CD14-positive monocyte (primary cell): Measurements from ENCODE around the gene CENPT. TPM values are rescaled to one million over a fixed set of nuclear protein-coding genes. Genes with fewer than 3 reads are reported as not detected.

ENCODE experiments used
- DNase-seq, 3 donors: peaks; one replicate each; pipeline ENCODE4 v3.0.0-alpha.2; 2011 to 2022
- H2AFZ ChIP-seq: 2 replicates; pipeline ENCODE4 v1.6.0; 2012; ENCODE audit warnings: mild to moderate bottlenecking, low read depth, low read length, inconsistent platforms; ENCODE audit not compliant: insufficient read depth, poor library complexity, severe bottlenecking
- H3K27ac ChIP-seq, 2 donors: 1 replicate in 1 of 2; 2 replicates in 1 of 2; pipeline ENCODE4 v1.5.1; 2012 to 2013; ENCODE audit warnings: low read length in 2 of 2, control low read depth in 1 of 2, inconsistent platforms in 1 of 2, low read depth in 1 of 2, mild to moderate bottlenecking in 1 of 2
- H3K27me3 ChIP-seq, 2 donors: one replicate each; pipeline versions ENCODE4 v1.6.0 to v1.6.1; 2011 to 2013; ENCODE audit warnings: low read length in 2 of 2; ENCODE audit not compliant: control insufficient read depth in 2 of 2, insufficient read depth in 2 of 2
- H3K36me3 ChIP-seq, 2 donors: replicated peaks in 1 of 2; 1 replicate in 1 of 2; 2 replicates in 1 of 2; pipeline versions ENCODE4 v1.5.1 to v1.6.1; 2012 to 2013; ENCODE audit warnings: low read length in 2 of 2, control low read depth in 1 of 2, inconsistent platforms in 1 of 2, mild to moderate bottlenecking in 1 of 2; ENCODE audit not compliant: insufficient read depth in 2 of 2, control insufficient read depth in 1 of 2
- H3K4me1 ChIP-seq, 2 donors: 1 replicate in 1 of 2; 2 replicates in 1 of 2; pipeline versions ENCODE4 v1.5.1 to v1.6.1; 2012 to 2013; ENCODE audit warnings: low read length in 2 of 2, control low read depth in 1 of 2, inconsistent platforms in 1 of 2, mild to moderate bottlenecking in 1 of 2, moderate library complexity in 1 of 2; ENCODE audit not compliant: insufficient read depth in 2 of 2, control insufficient read depth in 1 of 2
- H3K4me2 ChIP-seq: replicated peaks from 2 replicates; pipeline ENCODE3; 2012; ENCODE audit warnings: low read length, moderate library complexity, mild to moderate bottlenecking; ENCODE audit not compliant: poor library complexity, severe bottlenecking; ENCODE audit errors: extremely low read depth
- H3K4me3 ChIP-seq, 3 experiments: fragments of 200-600 bp in 1 of 3; sonication (generic) in 1 of 3; replicated peaks in 1 of 3; 1 replicate in 2 of 3; 2 replicates in 1 of 3; pipeline ENCODE4 v1.5.1; 2011 to 2013; ENCODE audit warnings: low read length in 3 of 3, mild to moderate bottlenecking in 3 of 3, control low read depth in 2 of 3, low read depth in 2 of 3, inconsistent platforms in 1 of 3, moderate library complexity in 1 of 3
- H3K79me2 ChIP-seq: 2 replicates; pipeline ENCODE4 v1.6.0; 2012; ENCODE audit warnings: mild to moderate bottlenecking, control low read depth, inconsistent platforms, low read length, moderate library complexity; ENCODE audit not compliant: insufficient read depth
- H3K9ac ChIP-seq: 2 replicates; pipeline ENCODE4 v1.6.0; 2017; ENCODE audit warnings: low read length, mild to moderate bottlenecking; ENCODE audit not compliant: insufficient read depth, poor library complexity, severe bottlenecking
- H3K9me3 ChIP-seq, 2 donors: replicated peaks in 1 of 2; 1 replicate in 1 of 2; 2 replicates in 1 of 2; pipeline versions ENCODE4 v1.5.1 to v1.6.1; 2012 to 2013; ENCODE audit warnings: low read length in 2 of 2, control low read depth in 1 of 2; ENCODE audit not compliant: control insufficient read depth in 1 of 2, insufficient read depth in 1 of 2
- H4K20me1 ChIP-seq: 2 replicates; pipeline ENCODE4 v1.6.0; 2012; ENCODE audit warnings: mild to moderate bottlenecking, low read length, control low read depth, moderate library complexity; ENCODE audit not compliant: insufficient read depth
- H3K27ac Mint-ChIP-seq, 7 donors: one replicate each; pipeline ENCODE4 v1.8.0; 2020; ENCODE audit warnings: mild to moderate bottlenecking in 7 of 7, mixed read lengths in 7 of 7, moderate library complexity in 6 of 7, inconsistent platforms in 2 of 7
- H3K27me3 Mint-ChIP-seq, 3 donors: one replicate each; pipeline ENCODE4 v1.8.0; 2021 to 2022; ENCODE audit warnings: low read depth in 3 of 3, mild to moderate bottlenecking in 3 of 3, mixed read lengths in 3 of 3, moderate library complexity in 3 of 3, inconsistent platforms in 1 of 3
- H3K36me3 Mint-ChIP-seq, 2 donors: one replicate each; pipeline ENCODE4 v1.8.0; 2020; ENCODE audit warnings: mixed read lengths in 2 of 2, inconsistent platforms in 1 of 2, mild to moderate bottlenecking in 1 of 2
- H3K4me1 Mint-ChIP-seq: one replicate; pipeline ENCODE4 v1.8.0; 2020; ENCODE audit warnings: mild to moderate bottlenecking, mixed read lengths
- H3K4me3 Mint-ChIP-seq, 2 donors: one replicate each; pipeline ENCODE4 v1.8.0; 2020; ENCODE audit warnings: mild to moderate bottlenecking in 2 of 2, mixed read lengths in 2 of 2, moderate library complexity in 1 of 2
- H3K9me3 Mint-ChIP-seq, 7 donors: one replicate each; pipeline ENCODE4 v1.8.0; 2020 to 2022; ENCODE audit warnings: mixed read lengths in 7 of 7, mild to moderate bottlenecking in 6 of 7, moderate library complexity in 6 of 7, inconsistent platforms in 2 of 7
- WGBS: methylation state at CpG from one replicate; pipeline ENCODE4 v1.1.5; 2013; ENCODE audit warnings: missing lambda C conversion rate; ENCODE audit not compliant: insufficient coverage; 5-methylcytosine and 5-hydroxymethylcytosine counted together
- intact Hi-C, 2 donors: fragments of 100-400 bp; cut with micrococcal nuclease; formaldehyde crosslinking; loops; one replicate each; pipeline versions ENCODE4 v1.15.0 to v1.15.1; 2023
- polyA plus RNA-seq, 3 donors: library from polyadenylated mRNA; depleted of rRNA in 1 of 3; unstranded in 2 of 3; stranded (reverse) in 1 of 3; fragments of 300-500 nt in 2 of 3; fragments of >200 nt in 1 of 3; fragmentation: Illumina TruSeq in 2 of 3; gene quantifications; 1 replicate in 2 of 3; 2 replicates in 1 of 3; pipeline ENCODE4 v1.2.3, GENCODE V29; 2012 to 2021
- TF ChIP-seq, protein P1 (sequence below): fragments of 200-600 bp; IDR thresholded peaks from one replicate; pipeline ENCODE4 v1.8.0; 2022; ENCODE audit warnings: antibody characterized with exemption, mild to moderate bottlenecking

The CENPT gene
- polyA plus RNA-seq, 3 donors: 8.3 to 120 (median 12.4) TPM

- peaks cover 1% of the 10 kb centered on the region for H4K20me1 ChIP-seq
- H3K79me2 ChIP-seq: peaks cover 38% of the 10 kb centered on the region
- Mint-ChIP-seq H3K36me3 (peaks cover 9 to 22% of the 10 kb centered on the region in 2 donors), H3K27me3 (peaks cover 2% of the 10 kb centered on the region in 3 donors), H3K4me1 (peaks cover 24% of the 10 kb centered on the region), H3K27ac (peak overlapping the region in 6 of 7 donors; percentile 10 to 96 (median 94)), H3K4me3 (peak overlapping the region; percentile 84 to 94), H3K9me3 (peaks cover 0 to 2% (median 0%) of the 10 kb centered on the region in 7 donors)
- H3K9ac ChIP-seq: peak overlapping the region; percentile 90
- no peaks in the 10 kb centered on the region for H3K27me3 ChIP-seq
- peak overlapping the region in 1 of 2 donors; percentile 92 for H3K27ac ChIP-seq
- no peaks in the 10 kb centered on the region for H3K9me3 ChIP-seq
- H2AFZ ChIP-seq: peak overlapping the region; percentile 99
- TF ChIP-seq, protein P1, sequence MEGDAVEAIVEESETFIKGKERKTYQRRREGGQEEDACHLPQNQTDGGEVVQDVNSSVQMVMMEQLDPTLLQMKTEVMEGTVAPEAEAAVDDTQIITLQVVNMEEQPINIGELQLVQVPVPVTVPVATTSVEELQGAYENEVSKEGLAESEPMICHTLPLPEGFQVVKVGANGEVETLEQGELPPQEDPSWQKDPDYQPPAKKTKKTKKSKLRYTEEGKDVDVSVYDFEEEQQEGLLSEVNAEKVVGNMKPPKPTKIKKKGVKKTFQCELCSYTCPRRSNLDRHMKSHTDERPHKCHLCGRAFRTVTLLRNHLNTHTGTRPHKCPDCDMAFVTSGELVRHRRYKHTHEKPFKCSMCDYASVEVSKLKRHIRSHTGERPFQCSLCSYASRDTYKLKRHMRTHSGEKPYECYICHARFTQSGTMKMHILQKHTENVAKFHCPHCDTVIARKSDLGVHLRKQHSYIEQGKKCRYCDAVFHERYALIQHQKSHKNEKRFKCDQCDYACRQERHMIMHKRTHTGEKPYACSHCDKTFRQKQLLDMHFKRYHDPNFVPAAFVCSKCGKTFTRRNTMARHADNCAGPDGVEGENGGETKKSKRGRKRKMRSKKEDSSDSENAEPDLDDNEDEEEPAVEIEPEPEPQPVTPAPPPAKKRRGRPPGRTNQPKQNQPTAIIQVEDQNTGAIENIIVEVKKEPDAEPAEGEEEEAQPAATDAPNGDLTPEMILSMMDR: no peak
- H3K4me2 ChIP-seq: peak overlapping the region; percentile 100
- H3K36me3 ChIP-seq: peaks cover 3 to 14% of the 10 kb centered on the region in 2 donors
- H3K4me1 ChIP-seq: peaks cover 22 to 34% of the 10 kb centered on the region in 2 donors
- peak overlapping the region; percentile 52 to 97 (median 84) for H3K4me3 ChIP-seq
- 82% methylated on average over 11 of the region's 24 CpGs for WGBS
- DNase-seq: no peak
- intact Hi-C loops: loop anchor here (1.0 to 10.0 kb wide), 5 partner anchors 39 to 142 kb away; partner anchors contain the start of genes C16orf86 (in 2 of the 2), ENKD1 (in 2 of the 2), NUTF2 (in 2 of the 2) and ACD (in 1 of the 2)
These were observed 40.3 kb downstream of the CENPT start for GRCh38 chr16:67807148-67807682.

- TF ChIP-seq, protein P1: no peak
- intact Hi-C loops: loop anchor here (1.0 to 10.0 kb wide), 5 partner anchors 40 to 142 kb away; partner anchors contain the start of genes C16orf86 (in 2 of the 2), ENKD1 (in 2 of the 2), NUTF2 (in 2 of the 2) and ACD (in 1 of the 2)
- peaks cover 43% of the 10 kb centered on the region for H3K79me2 ChIP-seq
- H3K9me3 Mint-ChIP-seq: peaks cover 0 to 2% (median 0%) of the 10 kb centered on the region in 7 donors
- peaks cover 28% of the 10 kb centered on the region for H3K4me1 Mint-ChIP-seq
- DNase-seq: peak; percentile 98 to 99 (median 99)
- H3K36me3 ChIP-seq: peaks cover 3 to 20% of the 10 kb centered on the region in 2 donors
- peak within 1 kb of the TSS; percentile 76 to 97 (median 84) for H3K4me3 ChIP-seq
- H4K20me1 ChIP-seq: peaks cover 8% of the 10 kb centered on the region
- peak within 1 kb of the TSS; percentile 84 to 94 for H3K4me3 Mint-ChIP-seq
- 1% methylated on average over 44 of the region's 54 CpGs for WGBS
- H3K27me3 ChIP-seq: no peaks in the 10 kb centered on the region
- peak within 1 kb of the TSS; percentile 99 for H2AFZ ChIP-seq
- H3K27ac ChIP-seq: peak within 1 kb of the TSS; percentile 30 to 92
- H3K4me1 ChIP-seq: peaks cover 22 to 34% of the 10 kb centered on the region in 2 donors
- peak within 1 kb of the TSS; percentile 73 to 96 (median 94) for H3K27ac Mint-ChIP-seq
- no peaks in the 10 kb centered on the region for H3K9me3 ChIP-seq
- H3K9ac ChIP-seq: peak within 1 kb of the TSS; percentile 90
- H3K4me2 ChIP-seq: peak within 1 kb of the TSS; percentile 100
- peaks cover 14 to 28% of the 10 kb centered on the region in 2 donors for H3K36me3 Mint-ChIP-seq
- H3K27me3 Mint-ChIP-seq: peaks cover under 1 to 2% (median 2%) of the 10 kb centered on the region in 3 donors
These were observed 40.9 kb downstream of the CENPT start, which contains the start of the genes RANBP10 and TSNAXIP1 for GRCh38 chr16:67806428-67807147. Gene RANBP10, minus strand, starts transcription at chr16:67806560. Its CDS starts 24 bp downstream, at chr16:67806536. Gene TSNAXIP1, plus strand, starts transcription at chr16:67806889. Its CDS starts 261 bp downstream, at chr16:67807150.
